Kidney epithelial cell (primary cell): Measurements from ENCODE around the gene MYO3A. TPM values are rescaled to one million over a fixed set of nuclear protein-coding genes. Genes with fewer than 3 reads are reported as not detected.

ENCODE experiments used
- DNase-seq: peaks from one replicate; pipeline ENCODE4 v3.0.0-alpha.2; 2010; ENCODE audit warnings: low read depth
- H3K27me3 ChIP-seq: 2 replicates; pipeline ENCODE4 v1.6.0; 2011; ENCODE audit warnings: low read length; ENCODE audit not compliant: control insufficient read depth, insufficient read depth
- H3K36me3 ChIP-seq: 2 replicates; pipeline ENCODE4 v1.5.1; 2011; ENCODE audit warnings: low read length; ENCODE audit not compliant: control insufficient read depth, insufficient read depth
- H3K4me3 ChIP-seq: 2 replicates; pipeline ENCODE4 v1.5.1; 2011; ENCODE audit warnings: low read depth, mild to moderate bottlenecking, control low read depth, low read length
- CTCF ChIP-seq: IDR thresholded peaks from 2 replicates; pipeline ENCODE4 v1.5.1; 2011; ENCODE audit warnings: mild to moderate bottlenecking, moderate library complexity, low read length, control low read depth, inconsistent platforms; ENCODE audit not compliant: insufficient read depth, poor library complexity, severe bottlenecking
- total RNA-seq: library from RNA; depleted of rRNA; stranded (reverse); fragments of >200 nt; gene quantifications from 2 replicates; pipeline ENCODE4 v1.2.3, GENCODE V29; 2015

MYO3A gene
- total RNA-seq, 1 donor from 2014 or later = 2.3 TPM

- DNase-seq = no peak
- Histone ChIP-seq H3K4me3 (no peak overlapping the region), H3K27me3 (peaks cover under 1% of the 10 kb centered on the region), H3K36me3 (no peaks in the 10 kb centered on the region)
- no peak for TF ChIP-seq CTCF
Observed at GRCh38 chr10:26238378-26238777, 304.3 kb downstream of the MYO3A start.

DNA sequence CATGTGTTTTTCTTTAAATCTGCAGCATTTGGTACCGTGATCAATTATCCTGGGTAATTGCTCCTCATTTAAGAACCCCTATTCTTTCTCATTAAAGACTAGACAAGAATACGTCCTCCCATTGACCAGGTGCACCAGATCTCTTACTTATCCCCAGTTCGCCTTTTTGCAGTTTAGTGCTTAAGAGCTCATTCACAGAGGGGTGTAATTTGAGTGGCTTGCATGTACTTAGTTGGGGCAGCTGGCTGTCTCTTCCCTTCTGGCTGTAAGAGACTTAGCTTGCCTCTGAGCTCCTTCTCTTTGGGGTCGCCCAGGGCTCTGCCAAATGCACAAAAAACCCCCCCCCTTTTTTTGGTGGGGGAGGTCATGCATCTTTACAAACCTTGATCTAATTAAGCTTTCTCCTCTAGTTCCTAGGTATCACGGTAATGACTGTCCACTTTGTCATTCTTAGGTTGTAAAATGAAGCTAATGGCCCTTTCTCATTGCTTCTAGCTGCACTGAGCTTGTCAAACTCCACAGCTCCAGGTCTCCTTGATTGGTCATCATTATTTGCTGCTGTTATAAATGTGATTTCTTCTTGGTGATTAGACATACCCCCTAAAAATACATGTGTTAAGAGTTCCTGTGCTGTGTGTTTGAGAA lies 308.8 kb downstream of the MYO3A start:
- no peak for DNase-seq
- H3K27me3 ChIP-seq = peaks cover 2% of the 10 kb centered on the region
- H3K4me3 ChIP-seq = no peak overlapping the region
- H3K36me3 ChIP-seq = no peaks in the 10 kb centered on the region
- TF ChIP-seq CTCF = no peak

GRCh38 chr10:26243351-26243720 lies 309.3 kb downstream of the MYO3A start:
- Histone ChIP-seq H3K36me3 (no peaks in the 10 kb centered on the region), H3K27me3 (peaks cover 2% of the 10 kb centered on the region), H3K4me3 (no peak overlapping the region)
- TF ChIP-seq CTCF = no peak
- no peak for DNase-seq

GRCh38 chr10:26249681-26250080 lies 315.7 kb downstream of the MYO3A start:
- no peak for DNase-seq
- Histone ChIP-seq H3K4me3 (no peak overlapping the region), H3K36me3 (no peaks in the 10 kb centered on the region), H3K27me3 (no peaks in the 10 kb centered on the region)
- TF ChIP-seq CTCF = no peak

- H3K4me3 ChIP-seq = no peak overlapping the region
- DNase-seq = no peak
- TF ChIP-seq CTCF = no peak
- H3K36me3 ChIP-seq = no peaks in the 10 kb centered on the region
- no peaks in the 10 kb centered on the region for H3K27me3 ChIP-seq
Observed at GRCh38 chr10:26251925-26252324, 317.9 kb downstream of the MYO3A start.

- no peak for DNase-seq
- H3K4me3 ChIP-seq = no peak overlapping the region
- H3K36me3 ChIP-seq = no peaks in the 10 kb centered on the region
- no peaks in the 10 kb centered on the region for H3K27me3 ChIP-seq
- no peak for TF ChIP-seq CTCF
Observed at GRCh38 chr10:26254616-26255015, 320.6 kb downstream of the MYO3A start.
